H1 (cell line): ENCODE measurements around the gene PPP1R1B. TPM values are rescaled to one million over a fixed set of nuclear protein-coding genes. Genes with fewer than 3 reads are reported as not detected.

Source experiments
- CREB1 ChIP-seq: IDR thresholded peaks from 2 replicates; pipeline ENCODE4 v1.6.1; 2012; ENCODE audit warnings: inconsistent platforms
- CTBP2 ChIP-seq: IDR thresholded peaks from 2 replicates; pipeline ENCODE4 v1.7.0; 2011; ENCODE audit warnings: borderline replicate concordance, mild to moderate bottlenecking, moderate library complexity, mixed read lengths, low read length; ENCODE audit not compliant: insufficient read depth, insufficient read length
- MAFK ChIP-seq: IDR thresholded peaks from 2 replicates; pipeline ENCODE4 v1.6.1; 2012; ENCODE audit warnings: low read depth, mild to moderate bottlenecking, improper control_type of control experiment, low read length
- NRF1 ChIP-seq: IDR thresholded peaks from 2 replicates; pipeline ENCODE4 v1.6.1; 2011; ENCODE audit warnings: mild to moderate bottlenecking, low read depth, low read length, improper control_type of control experiment
- SIX5 ChIP-seq: IDR thresholded peaks from 2 replicates; pipeline ENCODE4 v1.6.1; 2011; ENCODE audit warnings: mild to moderate bottlenecking, low read depth, low read length
- TAF7 ChIP-seq: optimal IDR thresholded peaks from 2 replicates; pipeline ENCODE3; 2011; ENCODE audit warnings: low read depth, mild to moderate bottlenecking, inconsistent platforms, low read length, moderate library complexity, borderline replicate concordance
- ZNF274 ChIP-seq: IDR thresholded peaks from 2 replicates; pipeline ENCODE4 v1.7.0; 2012; ENCODE audit warnings: low read length, borderline replicate concordance; ENCODE audit errors: extremely low read depth
- polyA plus RNA-seq, 7 experiments: library from polyadenylated mRNA; depleted of rRNA in 3 of 7; stranded (reverse) in 5 of 7; unstranded in 2 of 7; fragments of >200 nt in 5 of 7; fragments of 200-250 nt in 2 of 7; gene quantifications; 1 replicate in 5 of 7; 2 replicates in 1 of 7; 4 replicates in 1 of 7; pipeline versions ENCODE4 v1.2.1 to v1.2.3, GENCODE V29; 2011 to 2013; ENCODE audit warnings: missing spikeins in 2 of 7, mixed read lengths in 2 of 7
- total RNA-seq: library from RNA; stranded (reverse); fragmentation: NEBNext Ultra II Directional; extraction: Animal tissue kit (Norgen Biotek cat#: 25700); gene quantifications from 2 replicates; pipeline ENCODE4 v1.2.1, GENCODE V29; 2021
- TF ChIP-seq, protein P1 (sequence below), 3 experiments: IDR thresholded peaks; 1 replicate in 2 of 3; 2 replicates in 1 of 3; pipeline versions ENCODE4 v1.5.1 to v1.6.1; 2011; ENCODE audit warnings: low read length in 3 of 3, mild to moderate bottlenecking in 3 of 3, inconsistent platforms in 2 of 3, low read depth in 1 of 3, moderate library complexity in 1 of 3; ENCODE audit not compliant: insufficient read depth in 1 of 3; ENCODE audit errors: control extremely low read depth in 1 of 3

PPP1R1B gene
- total and polyA plus RNA-seq, 2 of the 8 experiments (the other 6 are each of a cell fraction or from before 2014, with no cell fraction given), result 10.7 to 22.3 TPM

DNA sequence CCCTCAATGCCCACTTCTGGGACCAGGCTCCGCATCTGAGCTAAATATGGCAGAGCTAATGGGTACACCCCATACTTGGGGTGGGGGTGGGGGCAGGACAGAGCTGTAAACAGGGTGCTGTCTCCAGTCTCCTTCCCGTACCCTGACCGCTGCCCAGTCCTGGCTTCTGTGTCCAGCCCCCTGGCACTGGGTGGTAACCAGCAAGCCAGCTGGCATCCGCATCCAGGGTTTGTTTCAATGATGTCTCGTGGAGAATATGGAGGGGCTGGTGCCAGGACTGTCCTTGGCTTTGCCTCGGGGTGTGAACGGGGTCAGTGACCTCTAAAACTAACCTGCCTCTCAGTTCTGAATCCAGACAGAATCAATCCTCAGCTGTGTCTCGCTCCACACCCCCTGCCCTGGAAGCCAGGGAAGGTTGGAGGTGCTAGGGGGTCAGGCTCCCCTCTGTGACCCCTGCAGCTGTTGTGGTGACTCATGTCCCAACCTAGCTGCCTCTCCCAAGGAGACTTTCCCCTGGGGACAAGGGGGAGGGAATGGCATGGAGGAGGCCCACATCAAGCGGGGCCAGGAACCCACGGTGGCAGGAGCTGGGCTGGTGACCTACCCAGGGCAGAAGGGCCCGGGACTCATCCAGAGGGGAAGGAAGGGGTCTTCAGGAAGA, 40.0 kb downstream of the PPP1R1B start (continued):
- TF ChIP-seq SIX5 (no peak), CREB1 (no peak), TAF7 (no peak), ZNF274 (no peak), MAFK (no peak), CTBP2 (no peak), NRF1 (no peak)
- TF ChIP-seq, protein P1, sequence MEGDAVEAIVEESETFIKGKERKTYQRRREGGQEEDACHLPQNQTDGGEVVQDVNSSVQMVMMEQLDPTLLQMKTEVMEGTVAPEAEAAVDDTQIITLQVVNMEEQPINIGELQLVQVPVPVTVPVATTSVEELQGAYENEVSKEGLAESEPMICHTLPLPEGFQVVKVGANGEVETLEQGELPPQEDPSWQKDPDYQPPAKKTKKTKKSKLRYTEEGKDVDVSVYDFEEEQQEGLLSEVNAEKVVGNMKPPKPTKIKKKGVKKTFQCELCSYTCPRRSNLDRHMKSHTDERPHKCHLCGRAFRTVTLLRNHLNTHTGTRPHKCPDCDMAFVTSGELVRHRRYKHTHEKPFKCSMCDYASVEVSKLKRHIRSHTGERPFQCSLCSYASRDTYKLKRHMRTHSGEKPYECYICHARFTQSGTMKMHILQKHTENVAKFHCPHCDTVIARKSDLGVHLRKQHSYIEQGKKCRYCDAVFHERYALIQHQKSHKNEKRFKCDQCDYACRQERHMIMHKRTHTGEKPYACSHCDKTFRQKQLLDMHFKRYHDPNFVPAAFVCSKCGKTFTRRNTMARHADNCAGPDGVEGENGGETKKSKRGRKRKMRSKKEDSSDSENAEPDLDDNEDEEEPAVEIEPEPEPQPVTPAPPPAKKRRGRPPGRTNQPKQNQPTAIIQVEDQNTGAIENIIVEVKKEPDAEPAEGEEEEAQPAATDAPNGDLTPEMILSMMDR (IDR thresholded peaks at IDR 0.05; ENCODE audit: control extremely low read depth in 1 of 3, insufficient read depth in 1 of 3, low read depth in 1 of 3, low read length in 3 of 3), result no peak
